Suprapubic skin (tissue), 4 donors: Measurements from ENCODE around the gene GALNT17.

Experiments
- CTCF ChIP-seq, 2 donors: fragments of 200-600 bp in 1 of 2; fragments of 450-650 bp in 1 of 2; sonication (generic) in 1 of 2; IDR thresholded peaks; one replicate each; pipeline ENCODE4 v1.5.1; 2016 to 2019; ENCODE audit warnings: antibody characterized with exemption in 2 of 2, mild to moderate bottlenecking in 1 of 2, moderate library complexity in 1 of 2
- EP300 ChIP-seq: sonication (generic); formaldehyde crosslinking; IDR thresholded peaks from one replicate; pipeline ENCODE4 v1.6.1; 2017; ENCODE audit warnings: antibody characterized with exemption
- POLR2A ChIP-seq, 2 donors: fragments of 450-650 bp; IDR thresholded peaks; one replicate each; pipeline ENCODE4 v1.6.1; 2017; ENCODE audit warnings: antibody characterized with exemption in 2 of 2, mild to moderate bottlenecking in 2 of 2, moderate library complexity in 2 of 2
- POLR2AphosphoS5 ChIP-seq, 3 donors: sonication (generic); formaldehyde crosslinking; IDR thresholded peaks; one replicate each; pipeline ENCODE4 v1.6.1; 2017; ENCODE audit warnings: antibody characterized with exemption in 3 of 3

GRCh38 chr7:71144963-71145362, 13.0 kb downstream of the GALNT17 start:
- TF ChIP-seq CTCF (IDR thresholded peaks at IDR 0.05) (no peak), POLR2A (IDR thresholded peaks at IDR 0.05) (no peak), EP300 (no peak), POLR2AphosphoS5 (IDR thresholded peaks at IDR 0.05) (no peak)
